GM12892 (cell line): ENCODE measurements around the gene CCDC74B.

Experiments used
- POLR2A ChIP-seq: IDR thresholded peaks from 2 replicates; pipeline ENCODE4 v1.6.1; 2011; ENCODE audit warnings: low read depth, low read length, control low read depth
- POLR2AphosphoS5 ChIP-seq: IDR thresholded peaks from 2 replicates; pipeline ENCODE4 v1.6.1; 2011; ENCODE audit warnings: low read depth, low read length, control low read depth
- TAF1 ChIP-seq: IDR thresholded peaks from 2 replicates; pipeline ENCODE4 v1.6.1; 2011; ENCODE audit warnings: low read depth, mild to moderate bottlenecking, control low read depth, low read length, borderline replicate concordance

DNA sequence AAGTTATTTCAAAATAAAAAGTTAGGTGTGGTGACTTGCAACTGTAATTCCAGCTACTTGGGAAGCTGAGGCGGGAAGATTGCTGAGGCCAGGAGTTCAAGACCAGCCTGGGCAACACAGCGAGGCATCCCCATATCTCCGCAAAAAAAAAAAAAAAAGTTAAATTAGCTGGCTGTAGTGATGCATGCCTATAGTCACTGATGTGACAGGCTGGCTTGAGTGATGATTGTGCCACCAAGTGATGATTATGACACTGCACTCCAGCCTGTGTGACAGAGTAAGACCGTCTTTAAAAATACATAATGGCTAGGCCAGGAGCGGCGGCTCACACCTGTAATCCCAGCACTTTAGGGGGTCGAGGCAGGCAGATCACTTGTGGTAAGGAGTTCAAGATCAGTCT is 25.0 kb upstream of the CCDC74B start:
- TF ChIP-seq POLR2A: no peak
- no peak for TF ChIP-seq POLR2AphosphoS5
- no peak for TF ChIP-seq TAF1
